Measurements from ENCODE around the gene PSMG4.
"Not testable (repeated sequence)": the region's sequence is repeated elsewhere in the genome, so short reads cannot be mapped to it uniquely, and the experiment has no call there.

The PSMG4 gene

GRCh38 chr6:3230256-3230882, 28.4 kb upstream of the PSMG4 start:
- no peak for DNase-seq (ENCODE audit: low read depth in 2 of 2)

GRCh38 chr6:3230900-3231246, 27.9 kb upstream of the PSMG4 start:
- DNase-seq (ENCODE audit: low read depth in 2 of 2) = no peak

- DNase-seq (ENCODE audit: low read depth in 2 of 2) = no peak
Observed at GRCh38 chr6:3231247-3232016, 27.3 kb upstream of the PSMG4 start.

- DNase-seq (ENCODE audit: low read depth in 2 of 2) = no peak
Observed at GRCh38 chr6:3232017-3232945, 26.5 kb upstream of the PSMG4 start.

- DNase-seq (ENCODE audit: low read depth in 2 of 2) = no peak
Observed at GRCh38 chr6:3233321-3233720, 25.4 kb upstream of the PSMG4 start.

GRCh38 chr6:3233904-3234303, 24.8 kb upstream of the PSMG4 start:
- no peak for DNase-seq (ENCODE audit: low read depth in 2 of 2)

- no peak for DNase-seq (ENCODE audit: low read depth in 2 of 2)
Observed at GRCh38 chr6:3235486-3235885, 23.3 kb upstream of the PSMG4 start.

- DNase-seq (ENCODE audit: low read depth in 2 of 2) = no peak
Observed at GRCh38 chr6:3236005-3236404, 22.7 kb upstream of the PSMG4 start.

- DNase-seq (ENCODE audit: low read depth in 2 of 2) = no peak
Observed at GRCh38 chr6:3237761-3238662, 20.7 kb upstream of the PSMG4 start.

GRCh38 chr6:3239110-3239830, 19.5 kb upstream of the PSMG4 start:
- no peak for DNase-seq (ENCODE audit: low read depth in 2 of 2)

- no peak for DNase-seq (ENCODE audit: low read depth in 2 of 2)
Observed at GRCh38 chr6:3240595-3240994, 18.2 kb upstream of the PSMG4 start.

- DNase-seq (ENCODE audit: low read depth in 2 of 2) = not testable (repeated sequence)
Observed at GRCh38 chr6:3241745-3242144, 17.0 kb upstream of the PSMG4 start.

- DNase-seq (ENCODE audit: low read depth in 2 of 2) = no peak
Observed at GRCh38 chr6:3242768-3243167, 16.0 kb upstream of the PSMG4 start.

GRCh38 chr6:3244003-3244831, 14.5 kb upstream of the PSMG4 start:
- no peak for DNase-seq (ENCODE audit: low read depth in 2 of 2)

- DNase-seq (ENCODE audit: low read depth in 2 of 2) = not testable (repeated sequence)
Observed at GRCh38 chr6:3244832-3245161, 13.9 kb upstream of the PSMG4 start.

GRCh38 chr6:3245216-3245615, 13.5 kb upstream of the PSMG4 start:
- no peak for DNase-seq (ENCODE audit: low read depth in 2 of 2)

- no peak for DNase-seq (ENCODE audit: low read depth in 2 of 2)
Observed at GRCh38 chr6:3247255-3248146, 11.2 kb upstream of the PSMG4 start.

- DNase-seq (ENCODE audit: low read depth in 2 of 2) = no peak
Observed at GRCh38 chr6:3249821-3250220, 8.9 kb upstream of the PSMG4 start.

- DNase-seq (ENCODE audit: low read depth in 2 of 2) = no peak
Observed at GRCh38 chr6:3250231-3250675, 8.5 kb upstream of the PSMG4 start.

All from stimulated activated CD4-positive, alpha-beta T cell treated with anti-CD3 and anti-CD28 coated beads, Interleukin-1b, Interleukin-23, amount 100 ng/mL, for 4 hours (primary cell).